ENCODE data around the gene SMIM45.
"Not testable (repeated sequence)": the region's sequence is repeated elsewhere in the genome, so short reads cannot be mapped to it uniquely, and the experiment has no call there.

Gene SMIM45

GRCh38 chr22:41947424-41948080 is 4.4 kb upstream of the SMIM45 start:
- DNase-seq: no peak
- ChIA-PET CTCF (interaction anchor here (1.5 to 2.1 kb wide), 2 partner anchors 143 to 250 kb away, joined by 3 to 17 read pairs; partner anchors contain the start of genes MEI1 and NDUFA6), POLR2A (no interaction called here)
- no peaks in the 10 kb centered on the region for H3K9me2 ChIP-seq
- H3K79me2 ChIP-seq (ENCODE audit: insufficient read depth): peaks cover 6% of the 10 kb centered on the region; the same call in 1 of the 2 replicates
- no peaks in the 10 kb centered on the region for H3K9me3 ChIP-seq
- H3F3A ChIP-seq (replicated peaks; ENCODE audit: insufficient read depth): no peaks in the 10 kb centered on the region
- H3K9ac ChIP-seq: peak overlapping the region; percentile 69; the same call in 1 of the 2 replicates
- H4K20me1 ChIP-seq (ENCODE audit: insufficient read depth): no peaks in the 10 kb centered on the region
- no peaks in the 10 kb centered on the region for H3K36me3 ChIP-seq (replicated peaks in 1 of 2; ENCODE audit: control insufficient read depth in 1 of 2, insufficient read depth in 2 of 2, low read length in 1 of 2)
- no peak overlapping the region for H3K27ac ChIP-seq (ENCODE audit: low read depth in 2 of 2, low read length in 1 of 2)
- H2AFZ ChIP-seq (ENCODE audit: low read depth): peak overlapping the region; percentile 85; the same call in 1 of the 2 replicates
- no peaks in the 10 kb centered on the region for H3K27me3 ChIP-seq (ENCODE audit: insufficient read depth)
- peak overlapping the region in 1 of 2 experiments; percentile 63; a peak in 1 of 4 replicates for H3K4me3 ChIP-seq (ENCODE audit: low read depth in 2 of 2, low read length in 1 of 2)
- peak overlapping the region; percentile 90; the same call in 1 of the 2 replicates for H3K4me2 ChIP-seq
- no peak for TF ChIP-seq USF2 (IDR thresholded peaks at IDR 0.05; ENCODE audit: borderline replicate concordance, low read depth, low read length)
- WGBS (ENCODE audit: low lambda C conversion rate): 77% methylated on average over 17 of the region's 21 CpGs
- H3K4me1 ChIP-seq (ENCODE audit: control insufficient read depth in 1 of 2, insufficient read depth in 2 of 2, low read depth in 1 of 2, low read length in 1 of 2): peaks cover 0 to 22% of the 10 kb centered on the region in 2 experiments; a peak in 1 of 4 replicates

DNA sequence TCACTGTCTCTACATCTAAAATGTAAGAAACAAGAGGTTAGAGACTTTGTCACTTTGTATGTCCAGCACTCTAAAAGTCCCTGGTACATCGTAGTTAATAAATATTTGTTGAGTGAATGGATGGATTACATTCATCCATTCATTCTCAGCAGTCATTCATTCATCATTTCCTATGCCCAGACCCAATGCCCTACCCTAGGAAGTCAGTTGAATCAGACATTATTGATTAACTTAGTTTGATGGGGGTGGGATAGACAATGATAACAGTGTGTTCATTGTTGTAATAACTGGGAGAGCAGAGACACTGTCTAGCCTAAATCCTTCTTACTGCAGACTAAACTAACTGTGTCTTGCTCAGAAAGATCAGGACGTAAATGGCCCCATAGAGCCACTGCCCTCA is 3.8 kb upstream of the SMIM45 start:
- 100% methylated on average over 2 of the region's 2 CpGs for WGBS (ENCODE audit: low lambda C conversion rate)
- H3K4me3 ChIP-seq (ENCODE audit: low read depth in 2 of 2, low read length in 1 of 2): no peak overlapping the region
- no peak overlapping the region for H3K9ac ChIP-seq
- peaks cover 6% of the 10 kb centered on the region; the same call in 1 of the 2 replicates for H3K79me2 ChIP-seq (ENCODE audit: insufficient read depth)
- H3K27ac ChIP-seq (ENCODE audit: low read depth in 2 of 2, low read length in 1 of 2): no peak overlapping the region
- no peak overlapping the region for H3K4me2 ChIP-seq
- no peaks in the 10 kb centered on the region for H3K9me3 ChIP-seq
- H3K36me3 ChIP-seq (replicated peaks in 1 of 2; ENCODE audit: control insufficient read depth in 1 of 2, insufficient read depth in 2 of 2, low read length in 1 of 2): no peaks in the 10 kb centered on the region
- H3K4me1 ChIP-seq (ENCODE audit: control insufficient read depth in 1 of 2, insufficient read depth in 2 of 2, low read depth in 1 of 2, low read length in 1 of 2): peaks cover 0 to 27% of the 10 kb centered on the region in 2 experiments; a peak in 1 of 4 replicates
- H3K27me3 ChIP-seq (ENCODE audit: insufficient read depth): no peaks in the 10 kb centered on the region
- H3F3A ChIP-seq (replicated peaks; ENCODE audit: insufficient read depth): no peaks in the 10 kb centered on the region
- no peak for DNase-seq
- POLR2A ChIA-PET: no interaction called here
- H2AFZ ChIP-seq (ENCODE audit: low read depth): no peak overlapping the region
- no peaks in the 10 kb centered on the region for H4K20me1 ChIP-seq (ENCODE audit: insufficient read depth)
- CTCF ChIA-PET: no interaction called here
- TF ChIP-seq, protein P1, sequence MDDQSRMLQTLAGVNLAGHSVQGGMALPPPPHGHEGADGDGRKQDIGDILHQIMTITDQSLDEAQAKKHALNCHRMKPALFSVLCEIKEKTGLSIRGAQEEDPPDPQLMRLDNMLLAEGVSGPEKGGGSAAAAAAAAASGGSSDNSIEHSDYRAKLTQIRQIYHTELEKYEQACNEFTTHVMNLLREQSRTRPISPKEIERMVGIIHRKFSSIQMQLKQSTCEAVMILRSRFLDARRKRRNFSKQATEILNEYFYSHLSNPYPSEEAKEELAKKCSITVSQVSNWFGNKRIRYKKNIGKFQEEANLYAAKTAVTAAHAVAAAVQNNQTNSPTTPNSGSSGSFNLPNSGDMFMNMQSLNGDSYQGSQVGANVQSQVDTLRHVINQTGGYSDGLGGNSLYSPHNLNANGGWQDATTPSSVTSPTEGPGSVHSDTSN (IDR thresholded peaks at IDR 0.05): no peak
- TF ChIP-seq RAD21 (IDR thresholded peaks at IDR 0.05; ENCODE audit: low read length): no peak
- no peak for TF ChIP-seq TEAD4 (IDR thresholded peaks at IDR 0.05; ENCODE audit: borderline replicate concordance, insufficient read depth)
- no peak for TF ChIP-seq CHD2 (IDR thresholded peaks at IDR 0.05; ENCODE audit: low read length, partially characterized antibody)
- H3K9me2 ChIP-seq: no peaks in the 10 kb centered on the region

DNA sequence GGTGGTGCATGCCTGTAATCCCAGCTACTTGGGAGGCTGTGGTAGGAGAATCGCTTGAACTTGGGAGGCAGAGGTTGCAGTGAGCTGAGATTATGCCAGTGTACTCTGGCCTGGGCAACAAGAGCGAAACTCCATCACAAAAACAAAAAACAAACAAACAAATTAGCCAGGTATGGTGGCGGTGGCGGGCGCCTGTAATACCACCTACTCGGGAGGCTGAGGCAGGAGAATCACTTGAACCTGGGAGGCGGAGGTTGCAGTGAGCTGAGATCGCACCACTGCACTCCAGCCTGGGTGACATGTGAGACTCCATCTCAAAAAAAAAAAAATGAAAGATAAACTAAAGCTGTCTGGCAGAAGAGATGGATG is 3.0 kb upstream of the SMIM45 start:
- WGBS (ENCODE audit: low lambda C conversion rate): 82% methylated on average over 8 of the region's 8 CpGs
- H3K9me2 ChIP-seq; DNase-seq; H4K20me1 ChIP-seq (ENCODE audit: insufficient read depth); H3K9ac ChIP-seq; H3F3A ChIP-seq (replicated peaks; ENCODE audit: insufficient read depth); H3K79me2 ChIP-seq (ENCODE audit: insufficient read depth); H3K4me2 ChIP-seq; H3K36me3 ChIP-seq (replicated peaks in 1 of 2; ENCODE audit: control insufficient read depth in 1 of 2, insufficient read depth in 2 of 2, low read length in 1 of 2); H3K9me3 ChIP-seq; H3K4me3 ChIP-seq (ENCODE audit: low read depth in 2 of 2, low read length in 1 of 2); H3K27ac ChIP-seq (ENCODE audit: low read depth in 2 of 2, low read length in 1 of 2); H3K27me3 ChIP-seq (ENCODE audit: insufficient read depth); CTCF ChIA-PET; H2AFZ ChIP-seq (ENCODE audit: low read depth): not testable (repeated sequence)
- peaks cover 0 to 27% of the 10 kb centered on the region in 2 experiments; a peak in 1 of 4 replicates for H3K4me1 ChIP-seq (ENCODE audit: control insufficient read depth in 1 of 2, insufficient read depth in 2 of 2, low read depth in 1 of 2, low read length in 1 of 2)
- POLR2A ChIA-PET: interaction anchor here (1.1 kb wide), 1 partner anchor 142 kb away, joined by 3 read pairs; the partner anchor contains the start of gene NDUFA6

Measured in SK-N-SH (cell line).